NCI-H1105 (cell line): ENCODE measurements around the gene EDARADD.

Experiments
- DNase-seq: peaks from one replicate; lab custom pipeline; 2025; lab: John Stamatoyannopoulos, UW

Gene EDARADD

DNA sequence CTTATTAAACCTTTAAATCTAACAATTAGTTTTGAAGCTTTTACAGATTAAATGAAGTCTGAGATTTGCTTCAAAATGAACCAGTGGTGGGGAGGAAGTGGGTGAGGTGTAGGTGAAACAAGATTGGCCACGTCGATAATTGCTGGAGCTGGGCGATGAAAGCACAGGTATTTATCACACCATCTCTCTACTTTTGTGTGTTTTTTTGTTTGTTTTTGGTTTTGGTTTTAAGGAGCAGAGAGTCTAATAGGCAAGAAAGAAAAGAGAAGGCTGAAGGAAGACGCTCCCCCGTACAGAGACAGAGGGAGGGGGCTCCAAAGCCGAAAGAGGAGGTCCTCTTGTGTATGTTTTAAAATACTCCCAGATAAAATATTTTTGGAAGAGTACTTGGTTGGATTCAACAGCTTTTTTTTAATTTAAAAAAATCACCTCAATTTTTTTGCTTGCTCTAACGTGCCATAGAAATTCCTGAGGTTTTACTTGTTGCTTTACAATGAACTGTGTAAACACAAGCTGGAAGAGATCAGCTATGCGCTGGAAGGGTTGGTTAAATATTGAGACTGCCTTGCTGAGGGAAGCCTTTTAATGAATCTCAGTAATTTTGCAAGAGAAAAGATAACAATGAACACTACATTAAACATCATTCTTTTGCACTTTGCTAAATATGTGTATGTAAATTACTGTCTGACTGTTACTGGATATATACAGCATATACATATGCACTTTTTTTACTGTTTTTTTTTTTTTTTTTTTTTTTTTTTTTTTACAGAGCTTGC lies 123.0 kb downstream of the EDARADD start:
- DNase-seq, result no peak

DNA sequence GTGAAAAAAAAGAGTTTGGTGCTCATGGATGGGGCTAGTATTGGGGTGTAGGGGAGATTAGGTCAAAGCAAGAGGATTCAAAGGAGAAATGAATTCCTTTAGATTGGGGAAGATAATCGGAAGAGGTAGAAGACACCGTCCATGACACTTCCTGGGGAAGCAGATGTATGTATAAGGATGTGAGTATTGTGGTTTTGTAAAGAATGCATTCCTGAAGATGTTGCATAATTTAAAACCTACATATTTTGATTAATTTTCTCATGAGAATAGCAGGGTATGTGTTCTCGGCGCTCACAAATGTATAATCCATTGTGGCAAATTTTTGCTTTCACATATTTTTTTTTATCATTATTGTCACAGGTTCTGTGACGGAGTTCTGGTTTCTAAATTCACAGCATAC lies 124.2 kb downstream of the EDARADD start:
- DNase-seq, result no peak

DNA sequence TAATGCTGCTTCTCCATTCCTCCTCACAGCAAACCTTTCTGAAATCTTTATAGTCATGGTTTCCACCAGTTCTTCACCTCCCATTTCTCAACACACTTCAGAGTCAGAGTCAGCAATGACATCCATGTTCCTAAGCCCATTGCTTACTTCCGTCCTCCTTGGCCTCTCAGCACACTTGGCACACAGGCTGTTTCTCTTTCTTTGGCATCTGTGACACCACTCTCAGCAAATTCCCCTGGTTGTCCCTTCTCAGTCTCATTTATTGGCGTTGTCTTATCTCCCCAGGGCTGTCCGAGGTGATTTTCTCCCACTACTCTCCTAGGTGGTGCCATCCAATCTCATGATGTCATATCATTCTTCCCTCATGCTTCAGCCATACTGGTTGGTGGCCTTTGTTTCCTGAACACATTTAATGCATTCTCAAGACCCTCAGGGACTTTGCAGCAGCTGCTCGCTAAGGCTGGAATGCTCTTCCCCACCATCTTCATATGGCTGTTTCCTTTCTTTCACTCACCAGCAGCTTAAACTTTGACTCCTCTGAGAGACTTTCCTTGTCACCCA lies 126.4 kb downstream of the EDARADD start:
- no peak for DNase-seq

- no peak for DNase-seq
These were observed 129.0 kb downstream of the EDARADD start for GRCh38 chr1:236522937-236523703.

DNA sequence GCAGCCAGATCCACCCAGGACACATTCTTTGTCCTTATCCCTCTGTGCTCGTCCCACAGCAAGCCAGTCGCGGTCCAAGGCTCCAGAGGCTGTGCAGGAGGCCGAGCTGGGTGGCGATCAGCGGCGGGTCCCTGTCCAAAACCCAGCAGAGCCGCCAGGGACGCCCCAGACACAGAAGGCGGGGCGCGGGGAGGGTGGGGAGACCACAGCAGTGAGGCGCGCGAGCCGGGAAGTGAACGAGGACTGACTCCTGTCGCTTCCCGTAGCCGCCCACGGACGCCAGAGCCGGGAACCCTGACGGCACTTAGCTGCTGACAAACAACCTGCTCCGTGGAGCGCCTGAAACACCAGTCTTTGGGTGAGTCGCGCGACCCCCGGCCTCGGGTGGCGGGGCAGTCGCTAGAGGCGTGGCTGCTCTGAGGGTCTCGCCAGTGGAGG lies 129.6 kb downstream of the EDARADD start, which contains the start of gene LGALS8:
Gene LGALS8 (plus strand): TSS at position 279 of the 438 bp plus-strand sequence. CDS start 2,089 bp downstream, outside the sequence.
- peak; percentile 44 for DNase-seq

- peak; percentile 50 for DNase-seq
These were observed 130.2 kb downstream of the EDARADD start for GRCh38 chr1:236524142-236524894.

DNA sequence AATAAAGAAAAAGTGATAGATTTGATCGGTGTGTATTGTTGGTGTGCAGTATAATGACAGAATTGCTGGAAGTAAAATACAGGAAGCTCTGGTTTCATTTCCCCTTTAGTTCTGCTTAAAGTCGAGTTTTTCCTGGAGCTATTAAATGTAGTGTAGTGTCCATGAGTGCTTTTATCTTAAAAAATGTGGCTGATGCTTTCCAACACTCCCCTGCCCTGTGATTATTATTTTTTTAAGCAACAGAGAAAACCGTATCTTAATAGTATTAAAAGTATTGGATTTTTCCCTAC lies 130.8 kb downstream of the EDARADD start:
- DNase-seq, result no peak

DNA sequence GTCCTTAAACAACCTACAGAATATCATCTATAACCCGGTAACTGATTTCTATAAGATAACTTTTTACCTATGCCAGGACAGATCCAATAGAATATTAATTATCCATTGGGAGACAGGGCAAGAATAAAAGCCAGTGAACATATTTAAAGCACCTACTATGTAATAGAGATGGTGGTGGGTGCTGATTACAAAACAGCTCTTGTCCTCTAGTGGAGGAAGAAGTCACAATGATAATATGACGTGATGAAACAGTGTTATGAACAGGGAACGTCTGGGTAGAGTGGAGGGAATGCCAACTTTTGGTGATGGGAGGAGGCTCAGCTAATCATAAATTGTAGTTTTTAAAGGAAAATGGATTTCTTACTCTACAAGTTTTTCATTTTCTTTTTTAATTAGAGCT lies 132.0 kb downstream of the EDARADD start:
- DNase-seq, result no peak

- no peak for DNase-seq
These were observed 136.2 kb downstream of the EDARADD start for GRCh38 chr1:236530286-236530685.

DNA sequence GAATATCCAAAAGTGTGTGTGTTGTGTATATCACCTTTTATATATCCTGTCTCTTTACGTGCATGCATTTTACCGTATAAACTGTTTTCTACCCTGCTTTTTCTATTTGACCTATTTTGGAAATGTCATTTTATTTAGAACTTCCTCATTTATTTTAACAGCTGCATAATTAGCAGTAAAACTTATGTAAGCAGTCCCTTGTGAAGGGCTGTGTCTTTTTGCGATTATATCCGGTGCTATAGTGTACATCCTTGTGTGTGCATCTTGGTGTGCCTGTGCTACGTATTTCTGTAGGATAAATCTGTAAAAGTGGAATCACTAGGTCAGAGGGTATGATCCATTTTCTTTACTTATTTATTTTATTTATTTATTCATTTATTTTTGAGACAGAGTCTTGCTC lies 136.9 kb downstream of the EDARADD start:
- no peak for DNase-seq

- no peak for DNase-seq
These were observed 138.8 kb downstream of the EDARADD start for GRCh38 chr1:236532850-236533249.

GRCh38 chr1:236534151-236534651 lies 140.1 kb downstream of the EDARADD start:
- DNase-seq, result no peak
